ENCODE results near the gene DES. TPM values are rescaled to one million over a fixed set of nuclear protein-coding genes. Genes with fewer than 3 reads are reported as not detected.

The DES gene
- total and polyA plus RNA-seq, 7 donors, result 8,143 to 14,820 (median 13,727) TPM

DNA sequence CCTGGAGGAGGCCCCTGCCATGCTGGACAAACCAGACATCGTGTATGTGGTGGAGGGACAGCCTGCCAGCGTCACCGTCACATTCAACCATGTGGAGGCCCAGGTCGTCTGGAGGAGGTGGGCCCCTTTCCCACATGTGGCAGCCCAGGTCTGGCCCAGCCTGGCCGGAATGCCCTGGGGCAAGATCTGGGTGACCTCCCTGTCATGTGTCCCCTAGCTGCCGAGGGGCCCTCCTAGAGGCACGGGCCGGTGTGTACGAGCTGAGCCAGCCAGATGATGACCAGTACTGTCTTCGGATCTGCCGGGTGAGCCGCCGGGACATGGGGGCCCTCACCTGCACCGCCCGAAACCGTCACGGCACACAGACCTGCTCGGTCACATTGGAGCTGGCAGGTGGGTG is 55.3 kb downstream of the DES start:
- Histone ChIP-seq H3K27ac (no peak overlapping the region), H3K9me3 (no peaks in the 10 kb centered on the region), H3K36me3 (ENCODE audit: insufficient read depth in 1 of 2, low read depth in 1 of 2) (peaks cover 0 to 90% of the 10 kb centered on the region in 2 donors), H3K4me1 (no peaks in the 10 kb centered on the region), H3K27me3 (ENCODE audit: insufficient read depth in 3 of 3, low read length in 2 of 3) (no peaks in the 10 kb centered on the region), H3K4me3 (no peak overlapping the region)
- intact Hi-C loops (cut with DNase I), result no loop called here
- 72 to 84% (median 77%) methylated on average over 18 of the region's 18 CpGs for WGBS, 3 donors
- ATAC-seq (no peak), DNase-seq (no peak)
- no peak for TF ChIP-seq CTCF (IDR thresholded peaks at IDR 0.05)

DNA sequence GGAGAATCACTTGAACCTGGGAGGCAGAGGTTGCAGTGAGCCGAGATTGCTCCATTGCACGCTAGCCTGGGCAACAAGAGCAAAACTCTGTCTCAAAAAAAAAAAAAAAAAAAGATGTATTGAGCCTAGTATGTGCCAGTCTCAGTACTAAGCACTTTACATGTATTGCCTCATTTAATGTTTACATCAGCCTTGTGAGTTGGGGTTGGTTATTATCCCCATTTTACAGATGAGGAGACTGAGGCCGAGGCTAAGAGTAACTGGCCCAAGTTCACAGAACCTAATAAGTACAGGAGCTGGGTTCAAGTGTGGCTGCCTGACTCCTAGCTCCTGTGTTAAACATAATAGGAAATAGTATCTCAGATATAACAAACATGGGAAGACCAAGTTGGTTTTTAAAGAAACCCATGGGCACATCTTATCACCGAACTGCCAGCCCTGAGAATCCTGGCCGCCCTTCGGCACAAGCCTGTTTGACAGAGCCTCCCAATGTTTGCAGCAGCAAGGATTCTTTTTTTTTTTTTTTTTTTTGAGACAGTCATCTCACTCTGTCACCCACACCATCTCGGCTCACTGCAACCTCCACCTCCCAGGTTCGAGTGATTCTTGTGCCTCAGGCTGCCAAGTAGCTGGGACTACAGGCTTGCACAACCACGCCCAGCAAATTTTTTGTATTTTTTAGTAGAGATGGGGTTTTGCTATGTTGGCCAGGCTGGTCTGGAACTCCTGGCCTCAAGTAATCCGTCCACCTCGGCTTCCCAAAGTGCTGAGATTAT is 56.3 kb downstream of the DES start:
- intact Hi-C loops (cut with DNase I), result loop anchor here in 1 of 2 donors (5.0 kb wide), 1 partner anchor 53 kb away; no protein-coding TSS in a partner anchor
- TF ChIP-seq CTCF (IDR thresholded peaks at IDR 0.05), result no peak
- Histone ChIP-seq H3K27ac (no peak overlapping the region), H3K9me3 (no peaks in the 10 kb centered on the region), H3K27me3 (ENCODE audit: insufficient read depth in 3 of 3, low read length in 2 of 3) (no peaks in the 10 kb centered on the region), H3K4me1 (no peaks in the 10 kb centered on the region), H3K4me3 (no peak overlapping the region), H3K36me3 (ENCODE audit: insufficient read depth in 1 of 2, low read depth in 1 of 2) (peaks cover 0 to 90% of the 10 kb centered on the region in 2 donors)
- no peak for ATAC-seq
- WGBS, 3 donors, result 72 to 85% (median 73%) methylated on average over 11 of the region's 11 CpGs
- no peak for DNase-seq

- Histone ChIP-seq H3K27me3 (ENCODE audit: insufficient read depth in 3 of 3, low read length in 2 of 3) (no peaks in the 10 kb centered on the region), H3K4me1 (no peaks in the 10 kb centered on the region), H3K27ac (no peak overlapping the region), H3K4me3 (no peak overlapping the region), H3K9me3 (no peaks in the 10 kb centered on the region), H3K36me3 (ENCODE audit: insufficient read depth in 1 of 2, low read depth in 1 of 2) (peaks cover 0 to 90% of the 10 kb centered on the region in 2 donors)
- intact Hi-C loops (cut with DNase I), result loop anchor here in 1 of 2 donors (5.0 kb wide), 1 partner anchor 52 kb away; no protein-coding TSS in a partner anchor
- ATAC-seq, result no peak
- no peak for TF ChIP-seq CTCF (IDR thresholded peaks at IDR 0.05)
- 66 to 76% (median 75%) methylated on average over 6 of the region's 6 CpGs for WGBS, 3 donors
- peak in 1 of 2 donors; percentile 35 for DNase-seq
These were observed 57.1 kb downstream of the DES start for GRCh38 chr2:219475278-219475677.

DNA sequence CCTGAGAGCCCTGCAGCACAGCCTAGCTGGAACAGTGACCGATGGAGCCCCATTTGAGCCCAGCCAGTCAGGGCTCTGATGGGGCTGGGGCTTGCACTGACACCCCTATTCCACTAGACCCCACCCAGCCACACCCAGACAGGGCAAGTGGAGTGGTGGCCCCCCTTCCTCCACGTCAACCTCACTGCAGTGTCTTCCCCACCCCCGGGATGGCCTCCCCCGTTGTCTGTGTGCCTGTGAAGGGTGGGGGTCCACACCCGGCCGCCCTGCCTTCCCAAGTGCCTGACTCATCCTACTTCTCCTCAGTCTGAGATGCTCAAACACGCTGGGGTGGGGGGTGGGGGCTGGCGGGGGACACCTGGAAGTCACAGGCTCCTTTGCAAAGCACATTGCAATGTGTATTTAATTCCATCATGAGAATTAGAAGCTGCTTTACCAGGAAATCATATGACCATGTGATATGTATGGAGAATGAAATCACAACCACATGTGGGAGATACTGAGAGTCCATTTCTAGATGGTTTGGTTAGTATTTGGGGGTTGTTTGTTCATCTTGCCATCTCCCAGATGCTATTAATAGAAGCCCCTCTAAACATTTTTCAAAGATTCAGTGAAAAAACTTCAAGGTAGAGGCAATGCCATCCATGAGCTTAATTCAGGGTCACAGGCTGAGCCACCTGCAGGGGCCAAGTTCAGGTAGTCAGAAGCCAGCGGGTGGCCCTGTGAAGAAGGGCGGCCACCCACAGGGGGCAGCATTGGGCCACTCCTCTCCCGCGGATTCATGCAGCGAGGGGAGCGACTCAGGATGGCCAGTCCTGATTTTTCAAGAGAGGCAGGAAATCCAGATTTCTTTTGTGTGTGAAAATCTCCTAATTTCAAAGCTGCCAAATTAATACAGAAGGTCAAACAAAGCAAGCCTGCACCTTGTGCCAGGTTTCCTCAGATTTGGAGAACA is 57.8 kb downstream of the DES start:
- no peaks in the 10 kb centered on the region for H3K9me3 ChIP-seq
- H3K27me3 ChIP-seq (ENCODE audit: insufficient read depth in 3 of 3, low read length in 2 of 3), result no peaks in the 10 kb centered on the region
- peak; percentile 50 to 74 (median 69) for ATAC-seq
- peaks cover 0 to 90% of the 10 kb centered on the region in 2 donors for H3K36me3 ChIP-seq (ENCODE audit: insufficient read depth in 1 of 2, low read depth in 1 of 2)
- no peak overlapping the region for H3K4me3 ChIP-seq
- intact Hi-C loops (cut with DNase I), result loop anchor here in 1 of 2 donors (5.0 kb wide), 1 partner anchor 51 kb away; no protein-coding TSS in a partner anchor
- H3K27ac ChIP-seq, result no peak overlapping the region
- peak; percentile 66 to 80 for DNase-seq
- WGBS, 3 donors, result 43 to 59% (median 46%) methylated on average over 14 of the region's 14 CpGs
- peak; percentile 82 for TF ChIP-seq CTCF (IDR thresholded peaks at IDR 0.05)
- H3K4me1 ChIP-seq, result no peaks in the 10 kb centered on the region

Other genes with a start within 250 kb of the DES start
- under 1 TPM in 3 of 4 donors, not detected in 1; 0.12 to 0.86 (median 0.16) TPM for gene SLC23A3, start 248.3 kb upstream of the DES start, total RNA-seq
- gene SLC23A3, start 248.3 kb upstream of the DES start, polyA plus RNA-seq, result under 1 TPM; 0.09 to 0.25 (median 0.10) TPM
- 10 to 100 TPM; 58.5 to 76.0 (median 70.0) TPM for gene CNPPD1, start 241.5 kb upstream of the DES start, total RNA-seq
- gene CNPPD1, start 241.5 kb upstream of the DES start, polyA plus RNA-seq, result 10 to 100 TPM; 71.0 to 81.5 (median 72.7) TPM
- gene RETREG2, start 240.1 kb upstream of the DES start, total RNA-seq, result 10 to 100 TPM; 28.1 to 38.1 (median 37.1) TPM
- gene RETREG2, start 240.1 kb upstream of the DES start, polyA plus RNA-seq, result 10 to 100 TPM; 36.5 to 71.4 (median 62.2) TPM
- gene ZFAND2B, start 211.6 kb upstream of the DES start, total RNA-seq, result 10 to 100 TPM; 19.0 to 26.6 (median 22.1) TPM
- 10 to 100 TPM; 22.4 to 46.2 (median 32.6) TPM for gene ZFAND2B, start 211.6 kb upstream of the DES start, polyA plus RNA-seq
- 10 to 100 TPM; 24.4 to 55.7 (median 43.5) TPM for gene ABCB6, start 199.4 kb upstream of the DES start, total RNA-seq
- gene ABCB6, start 199.4 kb upstream of the DES start, polyA plus RNA-seq, result 10 to 100 TPM; 31.0 to 64.9 (median 42.2) TPM
- gene ATG9A, start 188.7 kb upstream of the DES start, total RNA-seq, result 100 to 1,000 TPM; 111 to 180 (median 122) TPM
- gene ATG9A, start 188.7 kb upstream of the DES start, polyA plus RNA-seq, result 100 to 1,000 TPM in 1 of 3 donors, 10 to 100 TPM in 2; 41.6 to 107 (median 74.0) TPM
- 10 to 100 TPM in 3 of 4 donors, 1 to 10 TPM in 1; 9.3 to 29.4 (median 15.2) TPM for gene ANKZF1, start 188.6 kb upstream of the DES start, total RNA-seq
- 10 to 100 TPM in 2 of 3 donors, 1 to 10 TPM in 1; 8.7 to 27.8 (median 14.9) TPM for gene ANKZF1, start 188.6 kb upstream of the DES start, polyA plus RNA-seq
- gene GLB1L, start 172.9 kb upstream of the DES start, total RNA-seq, result 1 to 10 TPM in 1 of 4 donors, under 1 TPM in 3; 0.59 to 1.6 (median 0.92) TPM
- gene GLB1L, start 172.9 kb upstream of the DES start, polyA plus RNA-seq, result 1 to 10 TPM in 1 of 3 donors, under 1 TPM in 2; 0.55 to 3.7 (median 0.82) TPM
- gene STK16, start 172.9 kb upstream of the DES start, total RNA-seq, result 10 to 100 TPM; 11.6 to 16.7 (median 14.3) TPM
- gene STK16, start 172.9 kb upstream of the DES start, polyA plus RNA-seq, result 10 to 100 TPM; 15.8 to 38.5 (median 29.7) TPM
- not detected for gene TUBA4B, start 165.1 kb upstream of the DES start, total RNA-seq
- under 1 TPM in 1 of 3 donors, not detected in 2; 0.06 TPM for gene TUBA4B, start 165.1 kb upstream of the DES start, polyA plus RNA-seq
- 100 to 1,000 TPM; 522 to 707 (median 613) TPM for gene TUBA4A, start 164.5 kb upstream of the DES start, total RNA-seq
- 100 to 1,000 TPM; 291 to 618 (median 508) TPM for gene TUBA4A, start 164.5 kb upstream of the DES start, polyA plus RNA-seq
- 100 to 1,000 TPM in 3 of 4 donors, 10 to 100 TPM in 1; 93.1 to 173 (median 117) TPM for gene DNAJB2, start 139.0 kb upstream of the DES start, total RNA-seq
- gene DNAJB2, start 139.0 kb upstream of the DES start, polyA plus RNA-seq, result 100 to 1,000 TPM in 2 of 3 donors, 10 to 100 TPM in 1; 99.6 to 204 (median 100) TPM
- gene PTPRN, start 109.0 kb upstream of the DES start, total RNA-seq, result 1 to 10 TPM in 1 of 4 donors, under 1 TPM in 1, not detected in 2; 0.91 to 1.1 TPM
- gene PTPRN, start 109.0 kb upstream of the DES start, polyA plus RNA-seq, result under 1 TPM; 0.03 to 0.17 (median 0.04) TPM
- gene RESP18, start 85.6 kb upstream of the DES start, total RNA-seq, result not detected
- gene RESP18, start 85.6 kb upstream of the DES start, polyA plus RNA-seq, result not detected
- gene DNPEP, start 30.5 kb upstream of the DES start, total RNA-seq, result 10 to 100 TPM; 60.9 to 88.3 (median 63.9) TPM
- 10 to 100 TPM; 46.7 to 93.1 (median 68.7) TPM for gene DNPEP, start 30.5 kb upstream of the DES start, polyA plus RNA-seq
- 100 to 1,000 TPM; 239 to 419 (median 304) TPM for gene SPEG, start 16.5 kb downstream of the DES start, total RNA-seq
- gene SPEG, start 16.5 kb downstream of the DES start, polyA plus RNA-seq, result 100 to 1,000 TPM in 2 of 3 donors, 10 to 100 TPM in 1; 34.8 to 190 (median 133) TPM
- gene GMPPA, start 80.5 kb downstream of the DES start, total RNA-seq, result 10 to 100 TPM; 14.4 to 23.4 (median 18.2) TPM
- 10 to 100 TPM; 20.0 to 33.8 (median 26.9) TPM for gene GMPPA, start 80.5 kb downstream of the DES start, polyA plus RNA-seq
- under 1 TPM in 2 of 4 donors, not detected in 2; 0.30 to 0.34 TPM for gene ASIC4, start 96.1 kb downstream of the DES start, total RNA-seq
- under 1 TPM in 2 of 3 donors, not detected in 1; 0.03 to 0.23 TPM for gene ASIC4, start 96.1 kb downstream of the DES start, polyA plus RNA-seq
- 10 to 100 TPM; 11.9 to 14.2 (median 13.1) TPM for gene CHPF, start 125.4 kb downstream of the DES start, total RNA-seq
- gene CHPF, start 125.4 kb downstream of the DES start, polyA plus RNA-seq, result 10 to 100 TPM in 1 of 3 donors, 1 to 10 TPM in 2; 8.4 to 13.0 (median 9.0) TPM
- gene TMEM198, start 125.7 kb downstream of the DES start, total RNA-seq, result 1 to 10 TPM in 3 of 4 donors, under 1 TPM in 1; 0.88 to 3.1 (median 2.0) TPM
- 1 to 10 TPM in 2 of 3 donors, under 1 TPM in 1; 0.61 to 3.7 (median 2.3) TPM for gene TMEM198, start 125.7 kb downstream of the DES start, polyA plus RNA-seq
- 100 to 1,000 TPM in 1 of 4 donors, 10 to 100 TPM in 3; 38.7 to 134 (median 68.0) TPM for gene OBSL1, start 153.2 kb downstream of the DES start, total RNA-seq
- 10 to 100 TPM; 10.3 to 35.9 (median 22.1) TPM for gene OBSL1, start 153.2 kb downstream of the DES start, polyA plus RNA-seq
- gene INHA, start 153.9 kb downstream of the DES start, total RNA-seq, result under 1 TPM in 2 of 4 donors, not detected in 2; 0.23 to 0.36 TPM
- gene INHA, start 153.9 kb downstream of the DES start, polyA plus RNA-seq, result 1 to 10 TPM in 1 of 3 donors, under 1 TPM in 2; 0.10 to 1.2 (median 0.18) TPM
- 10 to 100 TPM in 2 of 4 donors, 1 to 10 TPM in 2; 5.5 to 12.8 (median 10.3) TPM for gene STK11IP, start 179.5 kb downstream of the DES start, total RNA-seq
- gene STK11IP, start 179.5 kb downstream of the DES start, polyA plus RNA-seq, result 10 to 100 TPM in 1 of 3 donors, 1 to 10 TPM in 2; 6.5 to 13.3 (median 8.6) TPM
- gene SLC4A3, start 209.3 kb downstream of the DES start, total RNA-seq, result 1 to 10 TPM in 1 of 4 donors, under 1 TPM in 3; 0.50 to 1.4 (median 0.78) TPM
- under 1 TPM; 0.40 to 0.60 (median 0.48) TPM for gene SLC4A3, start 209.3 kb downstream of the DES start, polyA plus RNA-seq